BLaER1 (cell line): ENCODE results near the gene CTDSPL.

Experiments
- H3K27ac ChIP-seq: shearing (Covaris generic); formaldehyde crosslinking; 2 replicates; pipeline ENCODE4 v1.8.1; 2022
- H3K27me3 ChIP-seq: shearing (Covaris generic); formaldehyde crosslinking; 2 replicates; pipeline ENCODE4 v1.8.1; 2022
- H3K36me3 ChIP-seq: shearing (Covaris generic); formaldehyde crosslinking; 2 replicates; pipeline ENCODE4 v1.8.1; 2022
- H3K4me1 ChIP-seq: shearing (Covaris generic); formaldehyde crosslinking; 2 replicates; pipeline ENCODE4 v1.8.1; 2022
- H3K4me2 ChIP-seq: shearing (Covaris generic); formaldehyde crosslinking; 2 replicates; pipeline ENCODE4 v1.8.1; 2022
- H3K4me3 ChIP-seq: shearing (Covaris generic); formaldehyde crosslinking; 2 replicates; pipeline ENCODE4 v1.8.1; 2022
- H3K9ac ChIP-seq: shearing (Covaris generic); formaldehyde crosslinking; 2 replicates; pipeline ENCODE4 v1.8.1; 2022
- H3K9me3 ChIP-seq: shearing (Covaris generic); formaldehyde crosslinking; 2 replicates; pipeline ENCODE4 v1.8.1; 2022
- H4K20me1 ChIP-seq: shearing (Covaris generic); formaldehyde crosslinking; 2 replicates; pipeline ENCODE4 v1.8.1; 2022
- Cebpa-rat ChIP-seq: shearing (Covaris generic); IDR thresholded peaks from 2 replicates; pipeline ENCODE4 v1.8.1; 2022

CTDSPL gene

GRCh38 chr3:37863949-37864822, 2.5 kb downstream of the CTDSPL start:
- no peak overlapping the region for H3K4me2 ChIP-seq
- H3K9me3 ChIP-seq, result peaks cover under 1% of the 10 kb centered on the region; the same call in 1 of the 2 replicates
- peaks cover 38% of the 10 kb centered on the region for H3K4me1 ChIP-seq
- peaks cover 27% of the 10 kb centered on the region for H3K27me3 ChIP-seq
- no peak overlapping the region for H3K9ac ChIP-seq
- H3K36me3 ChIP-seq, result no peaks in the 10 kb centered on the region
- no peak overlapping the region for H3K4me3 ChIP-seq
- no peak overlapping the region for H3K27ac ChIP-seq
- 0 out of 2 replicates have a peak, but pooled peaks cover 10% of the 10 kb centered on the region for H4K20me1 ChIP-seq
- no peak; the same call in 1 of the 2 replicates for TF ChIP-seq Cebpa-rat

DNA sequence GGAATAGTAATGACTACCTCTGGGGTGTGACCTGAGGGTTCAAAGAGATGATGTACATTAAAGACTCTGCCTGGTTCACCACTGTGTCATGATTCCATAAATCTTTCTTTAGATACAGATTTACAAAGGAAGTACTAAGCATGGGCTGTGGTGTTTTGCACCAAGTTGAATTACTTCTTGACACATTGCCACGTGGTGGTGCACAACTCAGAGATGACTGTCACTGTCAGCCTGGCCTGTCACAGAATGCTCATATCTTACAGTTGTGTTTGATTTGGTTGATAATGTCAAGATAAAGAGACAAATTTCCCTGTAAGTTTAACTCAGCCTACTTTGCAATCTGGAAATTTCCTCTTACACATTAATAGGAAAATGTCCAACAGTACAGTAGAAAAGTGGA, 3.2 kb downstream of the CTDSPL start:
- no peak for TF ChIP-seq Cebpa-rat
- Histone ChIP-seq H3K4me2 (no peak overlapping the region), H3K27me3 (peaks cover 27% of the 10 kb centered on the region), H3K9ac (no peak overlapping the region), H3K4me3 (no peak overlapping the region), H3K4me1 (peaks cover 30% of the 10 kb centered on the region), H4K20me1 (0 out of 2 replicates have a peak, but pooled peaks cover 10% of the 10 kb centered on the region), H3K27ac (no peak overlapping the region), H3K36me3 (no peaks in the 10 kb centered on the region), H3K9me3 (peaks cover 5% of the 10 kb centered on the region; the same call in 1 of the 2 replicates)

GRCh38 chr3:37867144-37867543, 5.5 kb downstream of the CTDSPL start:
- H3K9me3 ChIP-seq, result peaks cover 28% of the 10 kb centered on the region
- H3K9ac ChIP-seq, result no peak overlapping the region
- H3K4me2 ChIP-seq, result no peak overlapping the region
- 0 out of 2 replicates have a peak, but pooled peaks cover 10% of the 10 kb centered on the region for H4K20me1 ChIP-seq
- peaks cover 19% of the 10 kb centered on the region for H3K27me3 ChIP-seq
- no peak overlapping the region for H3K27ac ChIP-seq
- H3K4me1 ChIP-seq, result peaks cover 20% of the 10 kb centered on the region
- no peak for TF ChIP-seq Cebpa-rat
- H3K4me3 ChIP-seq, result no peak overlapping the region
- H3K36me3 ChIP-seq, result no peaks in the 10 kb centered on the region

GRCh38 chr3:37871858-37872257, 10.2 kb downstream of the CTDSPL start:
- Histone ChIP-seq H3K4me1 (no peaks in the 10 kb centered on the region), H4K20me1 (no peaks in the 10 kb centered on the region), H3K27me3 (no peaks in the 10 kb centered on the region), H3K36me3 (no peaks in the 10 kb centered on the region), H3K9ac (no peak overlapping the region), H3K4me2 (no peak overlapping the region), H3K27ac (no peak overlapping the region), H3K9me3 (peaks cover 58% of the 10 kb centered on the region), H3K4me3 (no peak overlapping the region)
- TF ChIP-seq Cebpa-rat, result no peak

DNA sequence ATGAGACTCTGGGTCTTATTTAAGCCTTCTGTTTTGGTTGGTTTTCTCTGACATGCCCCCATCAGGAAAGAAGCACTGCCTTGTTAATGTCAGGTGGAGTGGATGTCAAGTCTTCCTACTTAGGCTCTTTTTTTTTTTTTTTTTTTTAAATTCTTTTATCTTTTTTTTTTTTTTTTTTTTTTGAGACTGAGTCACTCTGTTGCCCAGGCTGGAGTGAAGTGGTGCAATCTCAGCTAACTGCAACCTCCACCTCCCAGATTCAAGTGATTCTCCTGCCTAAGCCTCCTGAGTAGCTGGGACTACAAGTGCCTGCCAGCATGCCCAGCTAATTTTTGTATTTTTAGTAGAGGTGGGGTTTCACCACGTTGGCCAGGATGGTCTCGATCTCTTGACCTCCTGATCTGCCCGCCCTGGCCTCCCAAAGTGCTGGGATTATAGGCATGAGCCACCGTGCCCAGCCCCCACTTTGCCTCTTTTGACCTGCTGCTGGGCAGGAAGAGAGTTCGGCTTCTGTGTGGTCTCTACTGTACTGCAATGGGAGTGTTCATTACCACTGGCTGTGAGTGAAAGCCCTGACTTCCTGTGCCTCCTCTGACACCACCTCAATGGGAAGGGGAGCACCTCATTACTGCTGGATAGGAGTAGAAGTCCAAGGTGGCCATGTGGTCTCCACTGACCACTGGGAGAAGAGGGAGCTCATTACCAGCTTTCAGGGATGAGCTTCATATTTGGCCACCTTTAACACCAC, 10.9 kb downstream of the CTDSPL start:
- Histone ChIP-seq H3K36me3 (no peaks in the 10 kb centered on the region), H3K4me2 (no peak overlapping the region), H3K27me3 (no peaks in the 10 kb centered on the region), H3K27ac (no peak overlapping the region), H3K4me3 (no peak overlapping the region), H3K4me1 (no peaks in the 10 kb centered on the region), H3K9me3 (peaks cover 58% of the 10 kb centered on the region), H4K20me1 (no peaks in the 10 kb centered on the region), H3K9ac (no peak overlapping the region)
- TF ChIP-seq Cebpa-rat, result no peak

DNA sequence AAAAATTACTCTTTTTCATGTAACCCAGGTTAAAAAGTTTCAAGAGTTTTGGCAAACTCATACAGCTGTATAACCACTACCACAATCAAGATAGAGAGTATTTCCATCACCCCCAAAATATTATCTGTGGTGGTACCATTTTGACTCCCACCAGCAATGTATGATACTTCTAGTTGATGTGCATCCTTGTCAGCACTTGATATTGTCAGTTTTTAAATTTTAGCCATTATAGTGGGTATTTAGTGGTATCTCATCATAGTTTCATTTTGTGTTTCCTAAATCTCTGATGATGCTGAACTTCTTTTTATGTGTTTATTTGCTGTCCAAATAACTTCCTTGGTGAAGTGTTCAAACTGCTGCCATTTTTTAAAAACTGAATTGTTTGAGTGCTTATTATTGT, 14.6 kb downstream of the CTDSPL start:
- no peaks in the 10 kb centered on the region for H4K20me1 ChIP-seq

DNA sequence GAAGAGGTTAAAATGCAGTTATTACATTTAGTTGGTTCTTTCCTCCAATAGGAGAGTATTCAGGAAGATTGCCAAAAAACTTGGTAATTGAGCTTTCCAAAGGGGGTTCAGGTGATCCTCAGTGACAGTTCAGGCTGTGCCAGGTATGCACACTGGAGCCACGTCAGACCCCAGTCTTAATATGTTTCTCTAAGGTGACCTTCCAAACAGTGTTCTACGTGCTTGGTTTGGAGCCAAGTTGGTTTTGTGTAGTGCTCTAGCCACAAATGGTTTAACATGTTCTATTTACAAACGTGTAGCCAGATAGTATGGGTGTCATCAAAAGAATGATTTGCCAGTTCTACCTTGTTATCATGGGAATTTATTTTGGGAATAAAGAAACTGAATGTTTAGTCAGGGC, 21.0 kb downstream of the CTDSPL start:
- no peaks in the 10 kb centered on the region; the same call in 1 of the 2 replicates for H3K4me1 ChIP-seq
- no peaks in the 10 kb centered on the region for H3K27me3 ChIP-seq
- H3K9ac ChIP-seq, result no peak overlapping the region
- TF ChIP-seq Cebpa-rat, result no peak
- H3K4me2 ChIP-seq, result no peak overlapping the region
- H3K9me3 ChIP-seq, result no peaks in the 10 kb centered on the region
- H3K27ac ChIP-seq, result no peak overlapping the region
- H3K36me3 ChIP-seq, result no peaks in the 10 kb centered on the region
- H3K4me3 ChIP-seq, result no peak overlapping the region
- H4K20me1 ChIP-seq, result no peaks in the 10 kb centered on the region

More for the DNA sequence above, 14.6 kb downstream of the CTDSPL start:
- Histone ChIP-seq H3K27me3 (no peaks in the 10 kb centered on the region), H3K4me1 (no peaks in the 10 kb centered on the region), H3K4me3 (no peak overlapping the region), H3K9ac (no peak overlapping the region), H3K9me3 (peaks cover 39% of the 10 kb centered on the region), H3K36me3 (no peaks in the 10 kb centered on the region), H3K27ac (no peak overlapping the region), H3K4me2 (no peak overlapping the region)
- TF ChIP-seq Cebpa-rat, result no peak

DNA sequence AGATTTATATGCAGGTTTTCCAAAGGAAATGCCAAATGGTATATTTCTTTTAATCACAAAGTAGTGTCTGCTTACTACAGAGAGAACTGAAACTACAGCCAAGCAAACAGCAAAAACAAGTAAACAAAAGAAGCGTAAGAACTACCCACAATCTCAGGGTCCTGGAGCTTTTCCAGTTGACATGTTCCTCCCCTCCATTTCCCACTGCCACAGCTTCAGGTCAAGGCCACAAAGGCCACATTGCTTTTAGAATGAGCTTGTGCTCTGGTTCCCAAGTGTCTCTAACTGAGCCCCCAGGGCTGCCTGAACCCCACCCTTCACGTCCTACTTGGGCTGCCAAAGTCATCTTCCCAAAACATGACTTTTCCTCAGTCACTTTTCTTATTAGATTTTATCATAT, 24.1 kb downstream of the CTDSPL start:
- Histone ChIP-seq H3K36me3 (no peaks in the 10 kb centered on the region), H4K20me1 (no peaks in the 10 kb centered on the region), H3K27ac (no peak overlapping the region), H3K9ac (no peak overlapping the region), H3K4me3 (no peak overlapping the region), H3K9me3 (no peaks in the 10 kb centered on the region), H3K4me1 (peaks cover 5% of the 10 kb centered on the region), H3K4me2 (no peak overlapping the region; the same call in 1 of the 2 replicates), H3K27me3 (no peaks in the 10 kb centered on the region)
- TF ChIP-seq Cebpa-rat, result no peak

DNA sequence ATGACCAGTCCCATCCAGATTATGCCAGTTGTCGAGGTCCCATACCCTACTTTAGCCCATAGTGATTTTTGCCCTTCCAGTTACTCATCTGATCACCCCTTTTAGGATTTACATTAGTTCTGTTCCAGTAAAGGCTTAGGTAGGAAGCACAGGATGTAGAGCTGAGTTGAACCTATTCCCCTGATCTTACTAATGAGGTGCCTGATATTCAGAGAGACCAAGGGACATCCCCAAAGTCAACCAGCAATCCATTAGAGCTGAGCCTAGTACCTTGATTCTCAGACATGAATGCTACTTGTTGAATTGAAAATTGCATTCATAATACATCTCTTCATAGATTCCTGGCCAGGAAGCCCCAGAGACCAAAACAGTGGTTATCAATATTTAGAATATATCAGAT, 24.7 kb downstream of the CTDSPL start:
- no peak overlapping the region for H3K4me2 ChIP-seq
- H3K27me3 ChIP-seq, result no peaks in the 10 kb centered on the region
- no peaks in the 10 kb centered on the region for H4K20me1 ChIP-seq
- H3K36me3 ChIP-seq, result no peaks in the 10 kb centered on the region
- TF ChIP-seq Cebpa-rat, result no peak
- no peak overlapping the region for H3K9ac ChIP-seq
- H3K9me3 ChIP-seq, result no peaks in the 10 kb centered on the region
- H3K4me1 ChIP-seq, result peaks cover 11% of the 10 kb centered on the region
- no peak overlapping the region for H3K4me3 ChIP-seq
- H3K27ac ChIP-seq, result no peak overlapping the region

DNA sequence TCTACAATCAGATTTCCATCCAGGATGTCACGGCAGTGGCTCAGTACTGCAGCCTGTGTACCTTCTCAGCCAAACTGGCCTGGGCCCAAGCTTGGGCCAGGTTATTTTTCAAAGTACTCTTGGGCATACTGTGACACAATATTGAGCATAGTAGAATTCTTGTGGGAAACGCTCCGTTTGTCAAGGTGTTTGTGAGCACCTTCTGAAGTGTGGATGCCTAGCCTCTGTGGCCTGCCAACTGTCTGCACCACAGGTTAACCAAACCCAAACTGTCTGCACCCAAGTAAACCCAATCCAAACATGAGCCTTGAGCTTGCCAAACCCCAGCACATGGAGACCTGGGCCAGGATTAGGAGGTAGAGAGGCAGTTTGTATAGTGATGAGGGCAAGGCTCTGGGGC, 25.4 kb downstream of the CTDSPL start:
- H3K27ac ChIP-seq, result no peak overlapping the region
- H3K27me3 ChIP-seq, result no peaks in the 10 kb centered on the region
- H3K36me3 ChIP-seq, result no peaks in the 10 kb centered on the region
- H3K9me3 ChIP-seq, result no peaks in the 10 kb centered on the region
- no peaks in the 10 kb centered on the region for H4K20me1 ChIP-seq
- no peak overlapping the region for H3K4me3 ChIP-seq
- peaks cover 11% of the 10 kb centered on the region for H3K4me1 ChIP-seq
- TF ChIP-seq Cebpa-rat, result no peak
- no peak overlapping the region for H3K4me2 ChIP-seq
- H3K9ac ChIP-seq, result no peak overlapping the region
